Stimulated activated naive CD8-positive, alpha-beta T cell treated with anti-CD3 and anti-CD28 coated beads, Interleukin-15, Interleukin-2, amounts not matched to agents 100 ng/mL and 50 ng/mL, for 24 hours (primary cell): ENCODE measurements around the gene IREB2.
"Not testable (repeated sequence)": the region's sequence is repeated elsewhere in the genome, so short reads cannot be mapped to it uniquely, and the experiment has no call there.

Experiments
- H3K27ac Mint-ChIP-seq: one replicate; pipeline ENCODE4 v1.8.0; 2021; ENCODE audit warnings: mild to moderate bottlenecking, mixed read lengths
- H3K27me3 Mint-ChIP-seq: one replicate; pipeline ENCODE4 v1.8.0; 2021; ENCODE audit warnings: mixed read lengths
- H3K36me3 Mint-ChIP-seq: one replicate; pipeline ENCODE4 v1.8.0; 2021; ENCODE audit warnings: low read depth, mixed read lengths
- H3K4me1 Mint-ChIP-seq: one replicate; pipeline ENCODE4 v1.8.0; 2021; ENCODE audit warnings: low read depth, mixed read lengths
- H3K4me3 Mint-ChIP-seq: one replicate; pipeline ENCODE4 v1.8.0; 2021; ENCODE audit warnings: mild to moderate bottlenecking, mixed read lengths
- H3K9me3 Mint-ChIP-seq: one replicate; pipeline ENCODE4 v1.8.0; 2021; ENCODE audit warnings: mixed read lengths

The IREB2 gene

GRCh38 chr15:78460737-78461136 lies 22.7 kb downstream of the IREB2 start:
- Mint-ChIP-seq H3K4me3 (no peak overlapping the region), H3K4me1 (peaks cover 56% of the 10 kb centered on the region)

GRCh38 chr15:78461171-78461888 lies 23.3 kb downstream of the IREB2 start:
- peaks cover 72% of the 10 kb centered on the region for H3K36me3 Mint-ChIP-seq
- no peak overlapping the region for H3K4me3 Mint-ChIP-seq
- peaks cover 50% of the 10 kb centered on the region for H3K4me1 Mint-ChIP-seq
- no peaks in the 10 kb centered on the region for H3K9me3 Mint-ChIP-seq
- peak overlapping the region; percentile 31 for H3K27ac Mint-ChIP-seq
- no peaks in the 10 kb centered on the region for H3K27me3 Mint-ChIP-seq

More at GRCh38 chr15:78460737-78461136, 22.7 kb downstream of the IREB2 start:
- no peaks in the 10 kb centered on the region for H3K27me3 Mint-ChIP-seq
- H3K9me3 Mint-ChIP-seq = no peaks in the 10 kb centered on the region
- peaks cover 67% of the 10 kb centered on the region for H3K36me3 Mint-ChIP-seq
- no peak overlapping the region for H3K27ac Mint-ChIP-seq

- H3K36me3 Mint-ChIP-seq = peaks cover 56% of the 10 kb centered on the region
- H3K4me3 Mint-ChIP-seq = no peak overlapping the region
Measured at GRCh38 chr15:78469031-78469430, 31.0 kb downstream of the IREB2 start.

GRCh38 chr15:78477295-78477694 lies 39.3 kb downstream of the IREB2 start:
- peaks cover 3% of the 10 kb centered on the region for H3K4me1 Mint-ChIP-seq
- H3K36me3 Mint-ChIP-seq = peaks cover 55% of the 10 kb centered on the region
- no peak overlapping the region for H3K4me3 Mint-ChIP-seq
- H3K27me3 Mint-ChIP-seq = no peaks in the 10 kb centered on the region
- no peaks in the 10 kb centered on the region for H3K9me3 Mint-ChIP-seq
- peak overlapping the region; percentile 8 for H3K27ac Mint-ChIP-seq

More at GRCh38 chr15:78469031-78469430, 31.0 kb downstream of the IREB2 start:
- H3K4me1 Mint-ChIP-seq = no peaks in the 10 kb centered on the region
- H3K9me3 Mint-ChIP-seq = no peaks in the 10 kb centered on the region
- no peaks in the 10 kb centered on the region for H3K27me3 Mint-ChIP-seq
- no peak overlapping the region for H3K27ac Mint-ChIP-seq

- H3K4me1 Mint-ChIP-seq = peaks cover 3% of the 10 kb centered on the region
- no peaks in the 10 kb centered on the region for H3K27me3 Mint-ChIP-seq
- no peaks in the 10 kb centered on the region for H3K9me3 Mint-ChIP-seq
Measured at GRCh38 chr15:78479650-78480049, 41.6 kb downstream of the IREB2 start.

GRCh38 chr15:78481917-78482316 lies 43.9 kb downstream of the IREB2 start:
- Mint-ChIP-seq H3K36me3 (peaks cover 57% of the 10 kb centered on the region), H3K9me3 (no peaks in the 10 kb centered on the region), H3K4me3 (no peak overlapping the region), H3K4me1 (peaks cover 9% of the 10 kb centered on the region), H3K27ac (no peak overlapping the region), H3K27me3 (no peaks in the 10 kb centered on the region)

More at GRCh38 chr15:78479650-78480049, 41.6 kb downstream of the IREB2 start:
- H3K27ac Mint-ChIP-seq = peak overlapping the region; percentile 52
- H3K4me3 Mint-ChIP-seq = no peak overlapping the region
- H3K36me3 Mint-ChIP-seq = peaks cover 61% of the 10 kb centered on the region

- Mint-ChIP-seq H3K27ac (peak overlapping the region; percentile 31), H3K9me3 (no peaks in the 10 kb centered on the region), H3K4me3 (no peak overlapping the region), H3K4me1 (peaks cover 3% of the 10 kb centered on the region), H3K27me3 (no peaks in the 10 kb centered on the region), H3K36me3 (peaks cover 80% of the 10 kb centered on the region)
Measured at GRCh38 chr15:78492872-78493271, 54.9 kb downstream of the IREB2 start.

GRCh38 chr15:78501857-78502256 lies 63.8 kb downstream of the IREB2 start:
- no peaks in the 10 kb centered on the region for H3K9me3 Mint-ChIP-seq
- peaks cover 51% of the 10 kb centered on the region for H3K36me3 Mint-ChIP-seq
- no peak overlapping the region for H3K4me3 Mint-ChIP-seq
- no peaks in the 10 kb centered on the region for H3K27me3 Mint-ChIP-seq
- H3K27ac Mint-ChIP-seq = no peak overlapping the region
- H3K4me1 Mint-ChIP-seq = peaks cover 5% of the 10 kb centered on the region

GRCh38 chr15:78502641-78503040 lies 64.6 kb downstream of the IREB2 start:
- Mint-ChIP-seq H3K9me3 (no peaks in the 10 kb centered on the region), H3K36me3 (peaks cover 43% of the 10 kb centered on the region), H3K4me1 (peaks cover 8% of the 10 kb centered on the region), H3K27me3 (no peaks in the 10 kb centered on the region), H3K4me3 (no peak overlapping the region), H3K27ac (no peak overlapping the region)

GRCh38 chr15:78506971-78507830 lies 69.2 kb downstream of the IREB2 start, which contains the start of gene HYKK:
Gene HYKK, plus strand, starts transcription at chr15:78507577. Its CDS starts 5,512 bp downstream, at chr15:78513089.
- peaks cover 5% of the 10 kb centered on the region for H3K27me3 Mint-ChIP-seq
- no peaks in the 10 kb centered on the region for H3K9me3 Mint-ChIP-seq
- H3K27ac Mint-ChIP-seq = peak within 1 kb of the TSS; percentile 45
- H3K4me3 Mint-ChIP-seq = peak within 1 kb of the TSS; percentile 90
- peaks cover 2% of the 10 kb centered on the region for H3K36me3 Mint-ChIP-seq
- peaks cover 20% of the 10 kb centered on the region for H3K4me1 Mint-ChIP-seq

- Mint-ChIP-seq H3K27me3 (peaks cover 5% of the 10 kb centered on the region), H3K27ac (no peak overlapping the region), H3K4me1 (peaks cover 20% of the 10 kb centered on the region), H3K36me3 (no peaks in the 10 kb centered on the region), H3K4me3 (peak overlapping the region; percentile 90), H3K9me3 (no peaks in the 10 kb centered on the region)
Measured at GRCh38 chr15:78507831-78508160, 69.8 kb downstream of the IREB2 start.

GRCh38 chr15:78508272-78508671 lies 70.3 kb downstream of the IREB2 start:
- Mint-ChIP-seq H3K4me1 (peaks cover 20% of the 10 kb centered on the region), H3K9me3 (no peaks in the 10 kb centered on the region), H3K36me3 (no peaks in the 10 kb centered on the region), H3K27ac (no peak overlapping the region), H3K4me3 (peak overlapping the region; percentile 90), H3K27me3 (peaks cover 5% of the 10 kb centered on the region)

GRCh38 chr15:78509726-78510312 lies 71.8 kb downstream of the IREB2 start:
- H3K4me1 Mint-ChIP-seq = peaks cover 20% of the 10 kb centered on the region
- H3K27ac Mint-ChIP-seq = no peak overlapping the region
- H3K9me3 Mint-ChIP-seq = no peaks in the 10 kb centered on the region
- H3K36me3 Mint-ChIP-seq = no peaks in the 10 kb centered on the region
- H3K27me3 Mint-ChIP-seq = peaks cover 5% of the 10 kb centered on the region
- H3K4me3 Mint-ChIP-seq = no peak overlapping the region

GRCh38 chr15:78520035-78520434 lies 82.0 kb downstream of the IREB2 start:
- not testable (repeated sequence) for H3K4me1 Mint-ChIP-seq

GRCh38 chr15:78524230-78524629 lies 86.2 kb downstream of the IREB2 start:
- no peaks in the 10 kb centered on the region for H3K4me1 Mint-ChIP-seq
- H3K4me3 Mint-ChIP-seq = no peak overlapping the region
- no peaks in the 10 kb centered on the region for H3K36me3 Mint-ChIP-seq
- no peak overlapping the region for H3K27ac Mint-ChIP-seq
- no peaks in the 10 kb centered on the region for H3K9me3 Mint-ChIP-seq
- no peaks in the 10 kb centered on the region for H3K27me3 Mint-ChIP-seq

More at GRCh38 chr15:78520035-78520434, 82.0 kb downstream of the IREB2 start:
- H3K27ac Mint-ChIP-seq, H3K4me3 Mint-ChIP-seq, H3K9me3 Mint-ChIP-seq, H3K27me3 Mint-ChIP-seq, H3K36me3 Mint-ChIP-seq: not testable (repeated sequence)
